ENCODE measurements around the gene HEXD.
"Not testable (repeated sequence)": the region's sequence is repeated elsewhere in the genome, so short reads cannot be mapped to it uniquely, and the experiment has no call there.

Gene HEXD

DNA sequence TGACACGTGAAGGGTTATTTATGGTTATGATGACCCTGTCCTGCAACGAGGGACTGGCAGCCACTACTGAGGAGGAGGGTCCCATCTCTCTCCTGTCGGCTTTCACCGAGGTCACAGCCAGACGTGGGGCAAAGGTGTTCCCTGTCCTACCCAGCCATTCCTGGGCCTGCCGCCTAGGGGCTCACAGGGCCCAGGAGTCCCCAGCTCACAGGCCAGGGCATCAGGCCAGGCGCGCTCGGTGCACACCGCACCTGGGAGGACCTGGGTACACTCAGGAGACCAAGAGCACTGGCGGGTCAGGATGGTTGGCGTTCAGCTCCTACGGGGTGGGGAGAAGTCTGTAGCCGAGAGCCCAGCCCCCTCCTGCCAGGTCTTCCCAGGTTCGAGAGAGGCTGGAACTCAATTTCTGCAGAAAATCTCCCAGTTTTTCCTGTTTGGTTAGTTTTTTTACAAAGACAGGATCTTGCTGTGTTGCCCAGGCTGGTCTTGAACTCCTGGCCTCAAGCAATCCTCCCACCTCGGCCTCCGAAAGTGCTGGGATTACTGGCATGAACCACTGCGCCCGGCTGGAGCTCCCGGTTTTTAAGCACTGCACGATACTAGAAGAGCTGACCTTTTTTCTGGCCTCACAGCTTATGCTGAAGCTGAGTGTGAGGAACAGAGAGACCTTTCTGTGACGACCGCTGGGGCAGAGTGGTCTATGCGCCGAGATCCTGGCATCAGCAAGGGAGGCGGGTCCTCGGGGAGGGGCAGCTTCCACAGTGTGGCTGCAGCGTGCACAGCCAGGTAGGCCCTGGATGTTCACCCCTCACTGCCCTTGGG lies 24.7 kb downstream of the HEXD start:
- no peak for DNase-seq

DNA sequence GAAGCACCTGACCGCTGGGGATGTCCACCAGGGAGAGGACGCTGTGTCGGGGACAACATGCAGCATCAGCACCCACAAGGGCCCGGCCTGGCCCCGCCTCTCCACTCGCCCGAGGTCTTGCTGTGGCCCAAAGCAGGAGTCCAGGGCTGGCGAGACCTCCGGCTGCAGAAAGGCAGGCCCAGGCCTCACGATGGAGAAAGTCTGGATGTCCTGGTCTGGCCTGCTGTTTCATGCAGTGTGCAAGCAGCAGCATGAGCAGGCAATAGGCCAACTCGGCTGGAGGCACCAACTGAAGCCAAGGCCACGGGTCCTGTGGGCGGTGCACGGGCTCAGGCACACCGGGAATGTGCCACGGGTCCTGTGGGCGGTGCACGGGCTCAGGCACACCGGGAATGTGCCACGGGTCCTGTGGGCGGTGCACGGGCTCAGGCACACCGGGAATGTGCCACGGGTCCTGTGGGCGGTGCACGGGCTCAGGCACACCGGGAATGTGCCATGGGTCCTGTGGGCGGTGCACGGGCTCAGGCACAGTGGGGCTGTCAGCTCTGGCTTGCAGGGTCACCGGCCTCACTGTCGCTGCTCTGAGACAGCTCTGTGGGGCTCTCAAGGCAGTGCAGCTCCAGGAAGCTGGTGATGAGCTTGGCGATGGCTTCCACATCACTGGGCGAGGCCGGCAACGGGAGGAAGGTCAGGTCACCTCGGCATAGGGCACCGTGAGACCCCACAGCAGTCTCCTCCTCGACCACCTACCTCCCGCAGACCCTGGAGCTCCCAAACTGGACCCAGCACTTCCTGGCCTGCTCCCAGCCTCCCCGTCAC lies 25.5 kb downstream of the HEXD start:
- no peak for DNase-seq

- no peak for DNase-seq
These were observed 26.2 kb downstream of the HEXD start for GRCh38 chr17:82444284-82444893.

- DNase-seq: no peak
These were observed 26.9 kb downstream of the HEXD start for GRCh38 chr17:82444941-82445521.

- DNase-seq: no peak
These were observed 27.4 kb downstream of the HEXD start for GRCh38 chr17:82445542-82445941.

GRCh38 chr17:82446124-82446523 lies 28.0 kb downstream of the HEXD start:
- DNase-seq: no peak

GRCh38 chr17:82446649-82447048 lies 28.5 kb downstream of the HEXD start:
- DNase-seq: no peak

DNA sequence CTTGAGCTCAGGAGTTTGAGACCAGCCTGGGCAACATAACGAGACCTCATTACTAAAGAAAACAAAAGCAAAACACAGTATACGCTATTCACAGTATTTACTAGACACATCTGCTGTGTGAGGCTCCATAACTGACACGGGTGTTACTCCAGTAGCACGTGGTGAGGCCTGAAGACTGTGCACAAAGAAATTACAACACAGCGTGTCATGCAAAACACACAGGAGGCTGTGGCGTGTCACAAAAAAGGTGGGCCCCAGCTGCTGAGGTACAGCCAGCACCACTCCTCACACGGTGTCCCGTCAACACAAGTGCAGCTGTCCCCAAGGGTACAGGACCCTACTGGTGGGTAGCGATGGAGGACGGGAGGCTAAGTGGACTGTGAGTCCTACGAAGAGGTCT lies 29.7 kb downstream of the HEXD start:
- no peak for DNase-seq

GRCh38 chr17:82449131-82449882 lies 31.2 kb downstream of the HEXD start:
- peak; percentile 89 for DNase-seq

GRCh38 chr17:82449883-82450356 lies 31.8 kb downstream of the HEXD start:
- peak; percentile 40 for DNase-seq

DNA sequence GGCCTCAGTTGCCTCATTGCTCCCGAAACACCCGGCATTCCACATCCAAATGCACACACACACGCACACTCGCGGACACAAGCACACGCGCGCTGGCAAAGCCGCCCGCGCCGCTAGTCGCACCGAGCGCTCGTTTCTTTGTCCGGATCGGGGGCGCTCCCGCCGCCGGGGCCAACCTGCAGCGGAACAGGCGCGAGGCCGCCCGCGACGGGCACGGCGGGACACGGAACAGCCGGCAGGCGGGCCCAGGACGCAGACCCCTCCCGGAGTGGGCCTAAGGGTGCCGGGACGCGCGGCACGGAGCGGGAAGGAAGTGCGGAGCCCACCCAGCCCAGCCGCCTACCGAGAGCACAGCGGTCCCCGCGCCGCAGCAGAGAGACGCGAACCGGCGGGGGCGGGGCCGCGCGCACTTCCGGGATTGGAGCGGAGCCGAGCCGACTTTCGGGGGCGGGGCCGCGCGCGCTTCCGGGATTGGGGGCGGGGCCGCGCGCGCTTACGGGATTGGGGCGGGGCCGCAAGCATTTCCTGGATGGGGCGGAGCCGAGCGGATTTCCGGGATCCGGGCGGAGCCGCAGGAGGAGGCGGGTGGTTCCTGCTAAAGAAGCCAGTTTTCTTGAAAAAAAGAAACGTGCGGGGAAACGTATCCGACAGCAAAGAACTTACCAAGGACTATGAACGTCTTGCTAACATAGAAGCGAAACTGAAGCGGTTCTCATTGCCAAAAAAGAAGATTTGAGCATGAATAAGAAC lies 32.4 kb downstream of the HEXD start, which contains the start of gene CYBC1:
Gene CYBC1, minus strand, starts transcription at position 396 of the 750 bp plus-strand sequence. CDS start 1,498 bp downstream, outside the sequence.
- DNase-seq: peak; percentile 96

GRCh38 chr17:82452162-82452561 lies 34.0 kb downstream of the HEXD start:
- no peak for DNase-seq

DNA sequence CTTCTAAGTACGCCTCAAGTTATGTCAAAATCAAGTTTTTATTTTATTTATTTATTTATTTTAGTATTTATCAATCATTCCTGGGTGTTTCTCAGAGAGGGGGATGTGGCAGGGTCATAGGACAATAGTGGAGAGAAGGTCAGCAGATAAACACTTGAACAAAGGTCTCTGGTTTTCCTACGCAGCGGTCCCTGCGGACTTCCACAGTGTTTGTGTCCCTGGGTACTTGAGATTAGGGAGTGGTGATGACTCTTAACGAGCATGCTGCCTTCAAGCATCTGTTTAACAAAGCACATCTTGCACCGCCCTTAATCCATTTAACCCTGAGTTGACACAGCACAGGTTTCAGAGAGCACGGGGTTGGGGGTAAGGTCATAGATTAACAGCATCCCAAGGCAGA lies 35.0 kb downstream of the HEXD start:
- DNase-seq: not testable (repeated sequence)

- DNase-seq: not testable (repeated sequence)
These were observed 35.6 kb downstream of the HEXD start for GRCh38 chr17:82453706-82454105.

GRCh38 chr17:82457073-82457928 lies 39.2 kb downstream of the HEXD start:
- DNase-seq: peak; percentile 22

DNA sequence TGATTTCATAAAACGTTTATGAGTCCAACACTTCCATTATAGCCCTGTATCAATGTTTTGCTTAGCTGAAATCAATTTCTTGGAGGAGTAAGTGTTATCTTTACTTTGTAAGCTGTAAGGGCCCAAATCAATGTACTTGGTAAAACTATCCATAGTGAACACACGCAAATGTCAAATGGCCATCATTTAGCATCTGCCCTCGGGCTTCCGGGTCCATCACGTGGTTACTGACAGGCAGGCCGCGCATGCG lies 39.7 kb downstream of the HEXD start:
- DNase-seq: peak; percentile 94

- DNase-seq: peak; percentile 97
These were observed 40.2 kb downstream of the HEXD start, which contains the start of gene NARF for GRCh38 chr17:82458179-82458884. NARF (plus strand) TSS chr17:82458741; CDS start chr17:82458804, 63 bp downstream.

- DNase-seq: peak; percentile 58
These were observed 40.8 kb downstream of the HEXD start for GRCh38 chr17:82458885-82459424.

GRCh38 chr17:82459936-82460335 lies 41.8 kb downstream of the HEXD start:
- DNase-seq: not testable (repeated sequence)

Measured in CD4-positive, alpha-beta T cell treated with Interleukin-10 for 1 hour (primary cell).